Activated CD8-positive, alpha-beta T cell treated with anti-CD3 and anti-CD28 coated beads for 36 hours (primary cell): ENCODE results near the gene GLIS2. TPM values are rescaled to one million over a fixed set of nuclear protein-coding genes. Genes with fewer than 3 reads are reported as not detected.

Source experiments
- ATAC-seq: fragments of 200-7000 bp; cut with Tn5 transposase; one replicate; pipeline ENCODE4 v1.10.0; 2021; ENCODE audit warnings: mild to moderate bottlenecking, moderate library complexity
- CTCF ChIA-PET: fragments of 350-600 bp; sonication (Branson Sonifier 250); formaldehyde crosslinking; loops from one replicate; lab custom pipeline; 2021; ENCODE audit warnings: antibody characterized with exemption; lab: Charles Lee
- POLR2A ChIA-PET: fragments of 350-600 bp; sonication (Branson Sonifier 250); formaldehyde crosslinking; loops from one replicate; lab custom pipeline; 2021; ENCODE audit warnings: antibody characterized with exemption; lab: Charles Lee
- DNase-seq: peaks from one replicate; pipeline ENCODE4 v3.0.0-alpha.2; 2020
- H3K27ac Mint-ChIP-seq: one replicate; pipeline ENCODE4 v1.8.0; 2021; ENCODE audit warnings: mild to moderate bottlenecking, mixed read lengths
- H3K27me3 Mint-ChIP-seq: one replicate; pipeline ENCODE4 v1.8.0; 2021; ENCODE audit warnings: mixed read lengths
- H3K36me3 Mint-ChIP-seq: one replicate; pipeline ENCODE4 v1.8.0; 2021; ENCODE audit warnings: low read depth, mixed read lengths
- H3K4me1 Mint-ChIP-seq: one replicate; pipeline ENCODE4 v1.8.0; 2021; ENCODE audit warnings: low read depth, mixed read lengths
- H3K4me3 Mint-ChIP-seq: one replicate; pipeline ENCODE4 v1.8.0; 2021; ENCODE audit warnings: mild to moderate bottlenecking, moderate library complexity, mixed read lengths
- H3K9me3 Mint-ChIP-seq: one replicate; pipeline ENCODE4 v1.8.0; 2021; ENCODE audit warnings: mixed read lengths
- CTCF ChIP-seq: fragments of 200-600 bp; IDR thresholded peaks from one replicate; pipeline ENCODE4 v1.8.0; 2022; ENCODE audit warnings: antibody characterized with exemption, mild to moderate bottlenecking
- intact Hi-C: fragments of 100-400 bp; cut with micrococcal nuclease; formaldehyde crosslinking; loops from one replicate; pipeline ENCODE4 v1.10.0; 2022
- total RNA-seq, 2 experiments: library from RNA; stranded (reverse); gene quantifications; one replicate each; pipeline ENCODE4 v1.2.3, GENCODE V29; 2021

The GLIS2 gene
- total RNA-seq, 2 experiments from 2014 or later: 0.49 to 0.77 TPM

- TF ChIP-seq CTCF: no peak
- H3K4me1 Mint-ChIP-seq: no peaks in the 10 kb centered on the region
Measured at GRCh38 chr16:4358236-4358635, 42.4 kb downstream of the GLIS2 start.

GRCh38 chr16:4358831-4359561 is 43.1 kb downstream of the GLIS2 start:
- ATAC-seq (peak; percentile 90), DNase-seq (peak; percentile 75)
- H3K36me3 Mint-ChIP-seq: peaks cover 11% of the 10 kb centered on the region
- H3K9me3 Mint-ChIP-seq: no peaks in the 10 kb centered on the region
- intact Hi-C loops: loop anchor here (10.0 kb wide), 1 partner anchor 56 kb away; the partner anchor contains the start of gene CORO7
- peak overlapping the region; percentile 64 for H3K27ac Mint-ChIP-seq
- POLR2A ChIA-PET: interaction anchor here (0.5 to 1.9 kb wide), 4 partner anchors 8 to 395 kb away, joined by 3 to 7 read pairs (median 4); partner anchors contain the start of gene PAM16
- H3K27me3 Mint-ChIP-seq: no peaks in the 10 kb centered on the region
- TF ChIP-seq CTCF: peak; percentile 89
- no peaks in the 10 kb centered on the region for H3K4me1 Mint-ChIP-seq
- CTCF ChIA-PET: interaction anchor here (0.7 to 2.3 kb wide), 20 partner anchors 9 to 366 kb away, joined by 3 to 15 read pairs (median 4); partner anchors contain the start of gene VASN
- no peak overlapping the region for H3K4me3 Mint-ChIP-seq

More at GRCh38 chr16:4358236-4358635, 42.4 kb downstream of the GLIS2 start:
- no peak for ATAC-seq
- Mint-ChIP-seq H3K4me3 (no peak overlapping the region), H3K27ac (no peak overlapping the region), H3K27me3 (no peaks in the 10 kb centered on the region), H3K9me3 (no peaks in the 10 kb centered on the region), H3K36me3 (peaks cover 7% of the 10 kb centered on the region)
- intact Hi-C loops: loop anchor here (10.0 kb wide), 1 partner anchor 57 kb away; the partner anchor contains the start of gene CORO7
- no peak for DNase-seq
- ChIA-PET POLR2A (interaction anchor here (0.5 kb wide), 1 partner anchor 396 kb away, joined by 4 read pairs; no protein-coding TSS in a partner anchor), CTCF (interaction anchor here (1.0 to 2.3 kb wide), 6 partner anchors 8 to 52 kb away, joined by 3 to 15 read pairs (median 7); partner anchors contain the start of gene VASN)

GRCh38 chr16:4359914-4360313 is 44.0 kb downstream of the GLIS2 start:
- no peak overlapping the region for H3K4me3 Mint-ChIP-seq
- ChIA-PET POLR2A (interaction anchor here (0.6 to 1.9 kb wide), 3 partner anchors 9 to 30 kb away, joined by 3 to 7 read pairs (median 4); partner anchors contain the start of gene PAM16), CTCF (interaction anchor here (0.7 to 2.3 kb wide), 17 partner anchors 10 to 365 kb away, joined by 3 to 15 read pairs (median 4); partner anchors contain the start of gene VASN)
- no peaks in the 10 kb centered on the region for H3K27me3 Mint-ChIP-seq
- peaks cover 11% of the 10 kb centered on the region for H3K36me3 Mint-ChIP-seq
- H3K4me1 Mint-ChIP-seq: no peaks in the 10 kb centered on the region
- ATAC-seq (no peak), DNase-seq (no peak)
- intact Hi-C loops: loop anchor here (10.0 kb wide), 1 partner anchor 55 kb away; the partner anchor contains the start of gene CORO7
- TF ChIP-seq CTCF: no peak
- H3K27ac Mint-ChIP-seq: no peak overlapping the region
- H3K9me3 Mint-ChIP-seq: no peaks in the 10 kb centered on the region

GRCh38 chr16:4360538-4361021 is 44.7 kb downstream of the GLIS2 start:
- intact Hi-C loops: no loop called here
- H3K27ac Mint-ChIP-seq: no peak overlapping the region
- DNase-seq (peak; percentile 23), ATAC-seq (peak; percentile 35)
- TF ChIP-seq CTCF: no peak
- H3K9me3 Mint-ChIP-seq: no peaks in the 10 kb centered on the region
- POLR2A ChIA-PET: interaction anchor here (1.9 kb wide), 1 partner anchor 9 kb away, joined by 4 read pairs; no protein-coding TSS in a partner anchor
- H3K4me3 Mint-ChIP-seq: no peak overlapping the region
- H3K27me3 Mint-ChIP-seq: no peaks in the 10 kb centered on the region
- CTCF ChIA-PET: no interaction called here
- H3K36me3 Mint-ChIP-seq: peaks cover 11% of the 10 kb centered on the region
- H3K4me1 Mint-ChIP-seq: no peaks in the 10 kb centered on the region
